KMS-11 (cell line): ENCODE measurements around the gene CEBPE.

Source experiments
- H2AFZ ChIP-seq: fragments of 200-600 bp; sonication (generic); 2 replicates; pipeline ENCODE4 v1.6.1; 2016; ENCODE audit warnings: antibody characterized with exemption, mixed run types, low read depth
- H3K27ac ChIP-seq: fragments of 200-600 bp; sonication (generic); 2 replicates; pipeline ENCODE4 v1.6.1; 2016; ENCODE audit warnings: mild to moderate bottlenecking, mixed run types
- H3K27me3 ChIP-seq: fragments of 200-600 bp; sonication (generic); 2 replicates; pipeline ENCODE4 v1.6.1; 2017; ENCODE audit warnings: mild to moderate bottlenecking, low read depth, mixed run types, moderate library complexity; ENCODE audit not compliant: insufficient read depth
- H3K36me3 ChIP-seq: fragments of 200-600 bp; sonication (generic); 2 replicates; pipeline ENCODE4 v1.6.1; 2017; ENCODE audit warnings: mild to moderate bottlenecking, mixed run types; ENCODE audit not compliant: insufficient read depth
- H3K4me1 ChIP-seq: fragments of 200-600 bp; sonication (generic); 2 replicates; pipeline ENCODE4 v1.6.1; 2016; ENCODE audit warnings: mild to moderate bottlenecking, low read depth, mixed run types; ENCODE audit not compliant: poor library complexity, severe bottlenecking
- H3K4me2 ChIP-seq: fragments of 200-600 bp; sonication (generic); 2 replicates; pipeline ENCODE4 v1.7.0; 2016; ENCODE audit warnings: mild to moderate bottlenecking, mixed run types
- H3K4me3 ChIP-seq: fragments of 200-600 bp; sonication (generic); IDR thresholded peaks from 2 replicates; pipeline ENCODE4 v1.6.1; 2017; ENCODE audit warnings: low read depth, low read length, mixed read lengths; ENCODE audit not compliant: insufficient read depth
- H3K79me2 ChIP-seq: fragments of 200-600 bp; sonication (generic); 2 replicates; pipeline ENCODE4 v1.6.1; 2016; ENCODE audit warnings: low read depth, mixed run types; ENCODE audit not compliant: insufficient read depth
- H3K9ac ChIP-seq: fragments of 200-600 bp; sonication (generic); 2 replicates; pipeline ENCODE4 v1.6.1; 2016; ENCODE audit warnings: mild to moderate bottlenecking, mixed run types
- H4K20me1 ChIP-seq: fragments of 200-600 bp; sonication (generic); 2 replicates; pipeline ENCODE4 v1.6.1; 2016; ENCODE audit warnings: mild to moderate bottlenecking, mixed run types; ENCODE audit not compliant: insufficient read depth
- TF ChIP-seq, protein P1 (sequence below): fragments of 200-600 bp; sonication (generic); conservative IDR thresholded peaks from 2 replicates; pipeline ENCODE4 v1.6.1; 2017; ENCODE audit warnings: low read depth, mild to moderate bottlenecking, antibody characterized with exemption, low read length, moderate library complexity, mixed read lengths

The CEBPE gene

DNA sequence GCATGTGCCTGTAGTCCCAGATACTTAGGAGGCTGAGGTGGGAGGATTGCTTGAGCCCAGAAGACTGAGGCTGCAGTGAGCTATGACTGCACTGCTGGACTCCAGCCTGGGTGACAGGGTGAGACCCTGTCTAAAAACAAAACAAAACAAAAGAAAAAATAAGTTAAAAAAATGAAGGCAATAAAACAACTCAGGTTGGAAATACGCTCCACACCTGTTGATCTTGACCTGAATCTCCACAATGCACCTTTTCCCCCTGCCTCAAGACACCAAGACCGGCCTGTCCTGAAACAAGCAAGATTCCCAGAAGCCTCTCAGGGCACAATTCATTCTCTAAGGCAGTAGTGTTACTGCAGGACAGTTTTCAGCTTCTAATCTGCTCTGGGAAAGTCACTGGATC is 20.8 kb upstream of the CEBPE start:
- Histone ChIP-seq H4K20me1 (no peaks in the 10 kb centered on the region), H3K36me3 (no peaks in the 10 kb centered on the region), H3K27me3 (no peaks in the 10 kb centered on the region), H3K4me2 (no peak overlapping the region), H3K27ac (no peak overlapping the region), H3K4me3 (no peak overlapping the region), H3K79me2 (no peaks in the 10 kb centered on the region), H2AFZ (no peak overlapping the region), H3K4me1 (no peaks in the 10 kb centered on the region), H3K9ac (no peak overlapping the region)
- TF ChIP-seq, protein P1, sequence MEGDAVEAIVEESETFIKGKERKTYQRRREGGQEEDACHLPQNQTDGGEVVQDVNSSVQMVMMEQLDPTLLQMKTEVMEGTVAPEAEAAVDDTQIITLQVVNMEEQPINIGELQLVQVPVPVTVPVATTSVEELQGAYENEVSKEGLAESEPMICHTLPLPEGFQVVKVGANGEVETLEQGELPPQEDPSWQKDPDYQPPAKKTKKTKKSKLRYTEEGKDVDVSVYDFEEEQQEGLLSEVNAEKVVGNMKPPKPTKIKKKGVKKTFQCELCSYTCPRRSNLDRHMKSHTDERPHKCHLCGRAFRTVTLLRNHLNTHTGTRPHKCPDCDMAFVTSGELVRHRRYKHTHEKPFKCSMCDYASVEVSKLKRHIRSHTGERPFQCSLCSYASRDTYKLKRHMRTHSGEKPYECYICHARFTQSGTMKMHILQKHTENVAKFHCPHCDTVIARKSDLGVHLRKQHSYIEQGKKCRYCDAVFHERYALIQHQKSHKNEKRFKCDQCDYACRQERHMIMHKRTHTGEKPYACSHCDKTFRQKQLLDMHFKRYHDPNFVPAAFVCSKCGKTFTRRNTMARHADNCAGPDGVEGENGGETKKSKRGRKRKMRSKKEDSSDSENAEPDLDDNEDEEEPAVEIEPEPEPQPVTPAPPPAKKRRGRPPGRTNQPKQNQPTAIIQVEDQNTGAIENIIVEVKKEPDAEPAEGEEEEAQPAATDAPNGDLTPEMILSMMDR, result no peak

GRCh38 chr14:23137813-23138535 is 18.9 kb upstream of the CEBPE start:
- Histone ChIP-seq H3K4me3 (no peak overlapping the region), H3K79me2 (no peaks in the 10 kb centered on the region), H3K36me3 (no peaks in the 10 kb centered on the region)

DNA sequence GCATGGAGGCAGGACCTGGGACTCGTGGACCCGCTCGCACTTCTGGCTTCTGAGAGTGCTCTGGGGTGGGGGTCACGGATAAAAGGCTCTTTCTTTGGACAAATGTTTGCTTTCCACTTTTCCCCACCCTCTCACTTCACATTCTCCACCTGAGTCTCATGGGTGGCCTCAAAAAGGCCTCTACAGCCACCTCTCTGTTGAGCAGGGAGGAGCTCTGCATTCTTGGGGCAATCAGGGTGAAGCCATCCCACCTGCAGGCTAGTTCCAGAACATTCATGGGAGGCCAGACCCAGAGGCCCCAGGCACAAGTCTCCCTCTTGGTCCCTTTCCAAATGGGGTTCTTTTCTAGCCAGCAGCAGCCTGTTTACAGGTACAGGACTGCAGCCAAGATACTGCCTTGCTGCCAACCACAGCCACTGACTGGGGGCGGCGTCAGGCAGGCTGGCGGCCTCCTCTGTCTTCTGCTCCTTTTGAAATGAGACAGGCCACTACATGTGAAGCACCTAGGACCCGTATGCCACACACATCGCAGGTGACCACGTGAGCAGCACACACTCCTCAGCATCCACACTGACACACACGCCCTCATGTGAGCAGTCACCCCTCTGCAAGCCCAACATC is 18.2 kb upstream of the CEBPE start:
- no peaks in the 10 kb centered on the region for H3K4me1 ChIP-seq
- no peak overlapping the region for H3K9ac ChIP-seq
- no peak overlapping the region for H3K27ac ChIP-seq
- no peak overlapping the region for H3K4me3 ChIP-seq
- H3K27me3 ChIP-seq, result no peaks in the 10 kb centered on the region
- no peak overlapping the region for H2AFZ ChIP-seq
- TF ChIP-seq, protein P1, result no peak
- H4K20me1 ChIP-seq, result no peaks in the 10 kb centered on the region
- no peaks in the 10 kb centered on the region for H3K36me3 ChIP-seq
- H3K4me2 ChIP-seq, result no peak overlapping the region
- H3K79me2 ChIP-seq, result no peaks in the 10 kb centered on the region

More at GRCh38 chr14:23137813-23138535, 18.9 kb upstream of the CEBPE start:
- Histone ChIP-seq H3K9ac (no peak overlapping the region), H2AFZ (no peak overlapping the region), H3K27me3 (no peaks in the 10 kb centered on the region), H3K4me2 (no peak overlapping the region), H3K4me1 (no peaks in the 10 kb centered on the region), H4K20me1 (no peaks in the 10 kb centered on the region), H3K27ac (no peak overlapping the region)
- TF ChIP-seq, protein P1, result no peak

- Histone ChIP-seq H3K27me3 (no peaks in the 10 kb centered on the region), H2AFZ (no peak overlapping the region), H3K4me1 (no peaks in the 10 kb centered on the region), H3K4me3 (no peak overlapping the region), H3K36me3 (no peaks in the 10 kb centered on the region), H3K79me2 (no peaks in the 10 kb centered on the region), H3K27ac (no peak overlapping the region), H3K4me2 (no peak overlapping the region), H3K9ac (no peak overlapping the region), H4K20me1 (no peaks in the 10 kb centered on the region)
- TF ChIP-seq, protein P1, result no peak
These were observed 17.6 kb upstream of the CEBPE start for GRCh38 chr14:23136566-23137133.
